A549 (cell line): ENCODE measurements around the gene SLC37A1.

ENCODE experiments used
- CEBPB ChIP-seq, 2 experiments: fragments of >200 bp in 1 of 2; sonication (Bioruptor Twin) in 1 of 2; formaldehyde crosslinking in 1 of 2; IDR thresholded peaks; 2 replicates each; pipeline ENCODE4 v1.6.1; 2012 to 2016
- CHD4 ChIP-seq: fragments of 200-600 bp; sonication (generic); IDR thresholded peaks from 2 replicates; pipeline ENCODE4 v1.6.1; 2016; ENCODE audit warnings: antibody characterized with exemption, mild to moderate bottlenecking, borderline replicate concordance
- EP300 ChIP-seq, 2 experiments: fragments of >200 bp; sonication (Bioruptor Twin); formaldehyde crosslinking; IDR thresholded peaks; 2 replicates in 1 of 2; 3 replicates in 1 of 2; pipeline ENCODE4 v1.6.1; 2016 to 2017
- MYC ChIP-seq: IDR thresholded peaks from 2 replicates; pipeline ENCODE4 v1.6.1; 2012; ENCODE audit warnings: mild to moderate bottlenecking, inconsistent platforms, low read length, improper control_type of control experiment, borderline replicate concordance
- POLR2A ChIP-seq: IDR thresholded peaks from 2 replicates; pipeline ENCODE4 v1.6.1; 2012; ENCODE audit warnings: mild to moderate bottlenecking, low read length
- POLR2AphosphoS2 ChIP-seq: conservative IDR thresholded peaks from 2 replicates; pipeline ENCODE4 v1.6.1; 2012; ENCODE audit warnings: low read length, improper control_type of control experiment, inconsistent platforms
- USF2 ChIP-seq: fragments of 450-650 bp; IDR thresholded peaks from 2 replicates; pipeline ENCODE4 v1.6.1; 2014; ENCODE audit warnings: antibody characterized with exemption
- TF ChIP-seq, protein P1 (sequence below): fragments of >200 bp; sonication (Bioruptor Twin); formaldehyde crosslinking; IDR thresholded peaks from 3 replicates; pipeline ENCODE4 v1.5.1; 2016
- TF ChIP-seq, protein P2 (sequence below): fragments of 150-350 bp; IDR thresholded peaks from 2 replicates; pipeline ENCODE4 v1.6.1; 2014; ENCODE audit warnings: low read depth, mild to moderate bottlenecking, low read length
- TF ChIP-seq, protein P3 (sequence below): fragments of 250-450 bp; sonication (Bioruptor Pico); IDR thresholded peaks from 2 replicates; pipeline ENCODE4 v1.5.0; 2020; ENCODE audit warnings: low read depth, mild to moderate bottlenecking, moderate library complexity

DNA sequence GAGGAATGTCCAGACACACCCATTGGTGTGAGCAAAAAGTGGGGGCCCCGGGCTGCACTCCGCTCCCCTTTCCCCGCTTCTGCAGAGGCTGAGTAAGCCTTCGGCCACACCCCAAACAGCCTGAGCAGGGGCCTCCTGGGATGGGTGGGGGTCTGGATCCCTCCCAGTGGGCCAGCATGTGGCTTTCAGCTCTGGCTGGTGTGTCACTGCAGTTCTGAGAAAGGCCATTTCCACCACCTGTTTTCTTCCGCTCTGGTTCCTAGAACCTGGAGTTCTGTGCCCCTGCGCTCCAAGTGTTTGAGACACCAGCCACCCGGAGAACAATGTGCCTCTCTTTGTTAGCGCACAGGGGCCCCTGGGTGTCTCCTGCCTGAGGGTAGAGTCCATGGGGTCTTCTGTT, 30.9 kb downstream of the SLC37A1 start:
- TF ChIP-seq USF2, result no peak
- TF ChIP-seq MYC, result no peak
- TF ChIP-seq, protein P1, sequence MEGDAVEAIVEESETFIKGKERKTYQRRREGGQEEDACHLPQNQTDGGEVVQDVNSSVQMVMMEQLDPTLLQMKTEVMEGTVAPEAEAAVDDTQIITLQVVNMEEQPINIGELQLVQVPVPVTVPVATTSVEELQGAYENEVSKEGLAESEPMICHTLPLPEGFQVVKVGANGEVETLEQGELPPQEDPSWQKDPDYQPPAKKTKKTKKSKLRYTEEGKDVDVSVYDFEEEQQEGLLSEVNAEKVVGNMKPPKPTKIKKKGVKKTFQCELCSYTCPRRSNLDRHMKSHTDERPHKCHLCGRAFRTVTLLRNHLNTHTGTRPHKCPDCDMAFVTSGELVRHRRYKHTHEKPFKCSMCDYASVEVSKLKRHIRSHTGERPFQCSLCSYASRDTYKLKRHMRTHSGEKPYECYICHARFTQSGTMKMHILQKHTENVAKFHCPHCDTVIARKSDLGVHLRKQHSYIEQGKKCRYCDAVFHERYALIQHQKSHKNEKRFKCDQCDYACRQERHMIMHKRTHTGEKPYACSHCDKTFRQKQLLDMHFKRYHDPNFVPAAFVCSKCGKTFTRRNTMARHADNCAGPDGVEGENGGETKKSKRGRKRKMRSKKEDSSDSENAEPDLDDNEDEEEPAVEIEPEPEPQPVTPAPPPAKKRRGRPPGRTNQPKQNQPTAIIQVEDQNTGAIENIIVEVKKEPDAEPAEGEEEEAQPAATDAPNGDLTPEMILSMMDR, result no peak
- TF ChIP-seq CHD4, result no peak
- TF ChIP-seq POLR2A, result no peak
- TF ChIP-seq, protein P2, sequence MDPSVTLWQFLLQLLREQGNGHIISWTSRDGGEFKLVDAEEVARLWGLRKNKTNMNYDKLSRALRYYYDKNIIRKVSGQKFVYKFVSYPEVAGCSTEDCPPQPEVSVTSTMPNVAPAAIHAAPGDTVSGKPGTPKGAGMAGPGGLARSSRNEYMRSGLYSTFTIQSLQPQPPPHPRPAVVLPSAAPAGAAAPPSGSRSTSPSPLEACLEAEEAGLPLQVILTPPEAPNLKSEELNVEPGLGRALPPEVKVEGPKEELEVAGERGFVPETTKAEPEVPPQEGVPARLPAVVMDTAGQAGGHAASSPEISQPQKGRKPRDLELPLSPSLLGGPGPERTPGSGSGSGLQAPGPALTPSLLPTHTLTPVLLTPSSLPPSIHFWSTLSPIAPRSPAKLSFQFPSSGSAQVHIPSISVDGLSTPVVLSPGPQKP, result no peak
- TF ChIP-seq, protein P3, sequence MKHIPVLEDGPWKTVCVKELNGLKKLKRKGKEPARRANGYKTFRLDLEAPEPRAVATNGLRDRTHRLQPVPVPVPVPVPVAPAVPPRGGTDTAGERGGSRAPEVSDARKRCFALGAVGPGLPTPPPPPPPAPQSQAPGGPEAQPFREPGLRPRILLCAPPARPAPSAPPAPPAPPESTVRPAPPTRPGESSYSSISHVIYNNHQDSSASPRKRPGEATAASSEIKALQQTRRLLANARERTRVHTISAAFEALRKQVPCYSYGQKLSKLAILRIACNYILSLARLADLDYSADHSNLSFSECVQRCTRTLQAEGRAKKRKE (CRISPR knock-in tag), result no peak
- no peak for TF ChIP-seq POLR2AphosphoS2
- TF ChIP-seq EP300 (IDR thresholded peaks at IDR 0.05), result no peak
- TF ChIP-seq CEBPB (IDR thresholded peaks at IDR 0.05), result no peak
